NCI-H2171 (cell line): ENCODE measurements around the gene CCDC201.
"Not testable (repeated sequence)": the region's sequence is repeated elsewhere in the genome, so short reads cannot be mapped to it uniquely, and the experiment has no call there.

ENCODE experiments used
- DNase-seq: peaks from one replicate; lab custom pipeline; 2025; lab: John Stamatoyannopoulos, UW

Gene CCDC201

GRCh38 chr7:45874408-45875131 is 1.7 kb upstream of the CCDC201 start:
- no peak for DNase-seq

- peak; percentile 17 for DNase-seq
These were observed 473 bp upstream of the CCDC201 start for GRCh38 chr7:45873355-45873754.

GRCh38 chr7:45872116-45873034 is 507 bp downstream of the CCDC201 start:
- DNase-seq = no peak

GRCh38 chr7:45869426-45869825 is 3.5 kb downstream of the CCDC201 start:
- DNase-seq = no peak

- no peak for DNase-seq
These were observed 5.4 kb downstream of the CCDC201 start for GRCh38 chr7:45867471-45867870.

GRCh38 chr7:45865594-45866410 is 7.1 kb downstream of the CCDC201 start:
- no peak for DNase-seq

GRCh38 chr7:45863715-45864114 is 9.2 kb downstream of the CCDC201 start:
- DNase-seq = no peak

- DNase-seq = not testable (repeated sequence)
These were observed 16.0 kb downstream of the CCDC201 start for GRCh38 chr7:45856888-45857287.

- DNase-seq = not testable (repeated sequence)
These were observed 17.2 kb downstream of the CCDC201 start for GRCh38 chr7:45855680-45856079.

- DNase-seq = not testable (repeated sequence)
These were observed 19.4 kb downstream of the CCDC201 start for GRCh38 chr7:45853491-45853890.

- not testable (repeated sequence) for DNase-seq
These were observed 19.9 kb downstream of the CCDC201 start for GRCh38 chr7:45852984-45853383.

GRCh38 chr7:45848734-45849133 is 24.1 kb downstream of the CCDC201 start:
- not testable (repeated sequence) for DNase-seq

- not testable (repeated sequence) for DNase-seq
These were observed 26.3 kb downstream of the CCDC201 start for GRCh38 chr7:45846536-45846935.

GRCh38 chr7:45841926-45842717 is 30.8 kb downstream of the CCDC201 start:
- peak; percentile 3 for DNase-seq

- not testable (repeated sequence) for DNase-seq
These were observed 34.0 kb downstream of the CCDC201 start for GRCh38 chr7:45838852-45839251.

GRCh38 chr7:45832433-45833177 is 40.3 kb downstream of the CCDC201 start:
- DNase-seq = peak; percentile 65

GRCh38 chr7:45829846-45830245 is 43.0 kb downstream of the CCDC201 start:
- not testable (repeated sequence) for DNase-seq

GRCh38 chr7:45827731-45828130 is 45.2 kb downstream of the CCDC201 start:
- DNase-seq = not testable (repeated sequence)

GRCh38 chr7:45826550-45826949 is 46.3 kb downstream of the CCDC201 start:
- not testable (repeated sequence) for DNase-seq

- not testable (repeated sequence) for DNase-seq
These were observed 54.1 kb downstream of the CCDC201 start for GRCh38 chr7:45818763-45819162.
